Chondrocyte (in vitro differentiated cells): ENCODE results near the gene RBM46. TPM values are rescaled to one million over a fixed set of nuclear protein-coding genes. Genes with fewer than 3 reads are reported as not detected.

Experiments
- DNase-seq: peaks from one replicate; pipeline ENCODE4 v3.0.0; 2021; ENCODE audit warnings: mixed read lengths, low spot score
- H3K27ac Mint-ChIP-seq: one replicate; pipeline ENCODE4 v1.8.0; 2021; ENCODE audit warnings: mild to moderate bottlenecking, moderate library complexity, mixed read lengths; ENCODE audit not compliant: unreplicated experiment
- H3K27me3 Mint-ChIP-seq: 2 replicates; pipeline ENCODE4 v1.8.0; 2021; ENCODE audit warnings: low read depth, mixed read lengths
- H3K36me3 Mint-ChIP-seq: 2 replicates; pipeline ENCODE4 v1.8.0; 2021; ENCODE audit warnings: low read depth, mixed read lengths
- H3K4me1 Mint-ChIP-seq: 2 replicates; pipeline ENCODE4 v1.8.0; 2021; ENCODE audit warnings: low read depth, mild to moderate bottlenecking, mixed read lengths
- H3K4me3 Mint-ChIP-seq: one replicate; pipeline ENCODE4 v1.8.0; 2021; ENCODE audit warnings: mild to moderate bottlenecking, moderate library complexity, mixed read lengths; ENCODE audit not compliant: unreplicated experiment
- H3K9me3 Mint-ChIP-seq: 2 replicates; pipeline ENCODE4 v1.8.0; 2021; ENCODE audit warnings: low read depth, mixed read lengths
- CTCF ChIP-seq: fragments of 200-600 bp; sonication (generic); IDR thresholded peaks from 2 replicates; pipeline ENCODE4 v1.5.0; 2021; ENCODE audit warnings: antibody characterized with exemption, mild to moderate bottlenecking, moderate library complexity
- total RNA-seq: library from RNA; stranded (reverse); gene quantifications from 3 replicates; pipeline ENCODE4 v1.2.1, GENCODE V29; 2021

The RBM46 gene
- total RNA-seq, 1 donor from 2014 or later = not detected

GRCh38 chr4:154781983-154782293 lies 866 bp downstream of the RBM46 start:
- no peak overlapping the region for H3K27ac Mint-ChIP-seq
- H3K4me1 Mint-ChIP-seq = no peaks in the 10 kb centered on the region
- no peak for DNase-seq
- no peak overlapping the region for H3K4me3 Mint-ChIP-seq
- H3K9me3 Mint-ChIP-seq = no peaks in the 10 kb centered on the region
- no peak for TF ChIP-seq CTCF
- no peaks in the 10 kb centered on the region for H3K36me3 Mint-ChIP-seq
- peaks cover 24% of the 10 kb centered on the region for H3K27me3 Mint-ChIP-seq

DNA sequence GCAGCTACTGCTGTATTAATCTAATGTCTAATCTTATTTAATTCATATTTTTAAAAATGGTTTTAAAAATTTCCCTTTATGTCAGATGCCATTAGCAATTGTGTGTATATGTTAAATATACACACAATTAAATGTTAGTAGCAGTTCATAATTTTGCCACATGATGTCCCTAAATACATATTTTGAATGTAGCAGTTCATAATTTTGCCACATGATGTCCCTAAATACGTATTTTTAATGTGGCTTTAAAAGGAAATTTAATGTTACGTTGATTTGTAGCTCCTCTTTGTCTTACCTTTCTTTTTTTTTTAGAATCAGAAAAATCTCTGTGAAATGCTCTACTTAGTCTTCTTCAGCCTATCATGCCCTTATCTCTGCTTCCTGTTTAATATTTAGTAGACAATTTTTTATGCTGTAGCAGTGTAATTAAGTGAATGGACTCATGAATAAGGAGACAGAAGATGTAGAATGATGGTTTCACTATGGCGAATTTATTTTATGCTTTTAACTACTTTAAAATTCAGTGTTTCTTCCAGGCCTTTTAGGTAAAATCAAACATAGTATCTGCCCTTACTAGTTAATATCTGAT lies 26.1 kb downstream of the RBM46 start:
- Mint-ChIP-seq H3K4me1 (no peaks in the 10 kb centered on the region), H3K27ac (no peak overlapping the region), H3K4me3 (no peak overlapping the region), H3K9me3 (no peaks in the 10 kb centered on the region), H3K27me3 (peaks cover 27% of the 10 kb centered on the region), H3K36me3 (no peaks in the 10 kb centered on the region)
- TF ChIP-seq CTCF = peak; percentile 98
- no peak for DNase-seq

- Mint-ChIP-seq H3K27me3 (peaks cover 17% of the 10 kb centered on the region), H3K4me1 (no peaks in the 10 kb centered on the region), H3K36me3 (no peaks in the 10 kb centered on the region), H3K9me3 (peaks cover 6% of the 10 kb centered on the region), H3K27ac (no peak overlapping the region), H3K4me3 (no peak overlapping the region)
- DNase-seq = no peak
- no peak for TF ChIP-seq CTCF
These were observed 37.2 kb downstream of the RBM46 start for GRCh38 chr4:154818230-154818629.

DNA sequence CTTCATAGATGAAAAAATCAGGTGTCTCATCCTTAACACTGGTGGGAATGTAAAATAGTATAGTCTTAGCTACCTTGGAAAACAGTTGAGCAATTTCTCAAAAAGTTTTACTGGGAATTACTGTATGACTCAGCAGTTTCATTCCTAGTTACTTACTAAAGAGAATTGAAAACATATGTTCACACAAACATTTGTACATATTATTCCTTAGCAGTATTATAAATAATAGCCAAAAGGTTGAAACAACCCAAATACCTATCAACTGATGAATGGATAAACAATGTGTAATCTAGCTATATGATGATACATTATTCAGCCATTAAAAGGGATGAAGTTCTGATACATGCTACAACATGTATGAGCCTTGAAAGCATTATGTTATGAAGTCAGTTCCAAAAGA lies 41.7 kb downstream of the RBM46 start:
- no peak overlapping the region for H3K27ac Mint-ChIP-seq
- H3K9me3 Mint-ChIP-seq = peaks cover 6% of the 10 kb centered on the region
- H3K4me3 Mint-ChIP-seq = no peak overlapping the region
- TF ChIP-seq CTCF = no peak
- no peaks in the 10 kb centered on the region for H3K4me1 Mint-ChIP-seq
- peaks cover 9% of the 10 kb centered on the region for H3K27me3 Mint-ChIP-seq
- no peaks in the 10 kb centered on the region for H3K36me3 Mint-ChIP-seq
- no peak for DNase-seq

DNA sequence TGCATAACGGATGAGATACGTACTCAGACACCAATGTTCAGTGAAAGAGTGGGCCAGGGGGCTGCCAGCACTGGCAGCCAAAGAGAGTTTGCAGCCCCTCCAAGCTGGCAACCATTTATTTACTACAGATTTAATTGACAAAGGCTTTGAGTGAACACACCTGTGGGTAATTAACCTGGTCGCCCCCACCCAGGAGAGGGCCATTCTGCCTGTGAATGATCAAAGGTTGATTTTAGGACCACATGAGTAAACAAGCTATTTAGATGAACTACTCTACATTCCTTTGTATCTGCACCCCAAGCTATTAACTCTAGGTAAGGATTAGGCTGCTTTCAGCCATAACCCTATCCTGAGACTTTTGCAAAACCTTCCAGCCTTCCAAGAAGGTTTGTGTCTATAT lies 55.0 kb downstream of the RBM46 start:
- no peak overlapping the region for H3K4me3 Mint-ChIP-seq
- no peak overlapping the region for H3K27ac Mint-ChIP-seq
- no peak for DNase-seq
- H3K36me3 Mint-ChIP-seq = no peaks in the 10 kb centered on the region
- no peaks in the 10 kb centered on the region for H3K4me1 Mint-ChIP-seq
- H3K9me3 Mint-ChIP-seq = peaks cover 44% of the 10 kb centered on the region
- TF ChIP-seq CTCF = no peak
- H3K27me3 Mint-ChIP-seq = no peaks in the 10 kb centered on the region
